Measurements from ENCODE around the gene BBC3.
A peak's percentile ranks its signal among the peaks of the same experiment; 100 is the strongest.

Gene BBC3

DNA sequence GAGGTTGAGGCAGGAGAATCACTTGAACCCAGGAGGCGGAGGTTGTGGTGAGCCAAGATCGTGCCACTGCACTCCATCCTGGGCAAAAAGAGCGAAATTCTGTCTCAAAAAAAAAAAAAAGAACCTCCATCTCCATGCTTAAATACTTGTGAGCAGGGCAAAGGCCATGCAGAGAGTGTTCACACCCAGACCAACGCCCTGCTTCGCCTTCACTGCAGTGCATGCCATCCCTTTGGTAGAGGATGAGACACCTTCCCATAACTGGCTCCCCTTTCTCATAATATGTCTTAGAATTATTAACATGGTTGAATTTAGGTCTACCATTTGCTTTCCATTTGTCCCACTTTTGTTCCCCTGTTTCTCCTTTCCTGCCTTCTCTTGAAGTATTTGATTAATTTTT is 15.4 kb downstream of the BBC3 start:
- Histone ChIP-seq H3K27ac (no peak overlapping the region), H3K4me3 (no peak overlapping the region)

DNA sequence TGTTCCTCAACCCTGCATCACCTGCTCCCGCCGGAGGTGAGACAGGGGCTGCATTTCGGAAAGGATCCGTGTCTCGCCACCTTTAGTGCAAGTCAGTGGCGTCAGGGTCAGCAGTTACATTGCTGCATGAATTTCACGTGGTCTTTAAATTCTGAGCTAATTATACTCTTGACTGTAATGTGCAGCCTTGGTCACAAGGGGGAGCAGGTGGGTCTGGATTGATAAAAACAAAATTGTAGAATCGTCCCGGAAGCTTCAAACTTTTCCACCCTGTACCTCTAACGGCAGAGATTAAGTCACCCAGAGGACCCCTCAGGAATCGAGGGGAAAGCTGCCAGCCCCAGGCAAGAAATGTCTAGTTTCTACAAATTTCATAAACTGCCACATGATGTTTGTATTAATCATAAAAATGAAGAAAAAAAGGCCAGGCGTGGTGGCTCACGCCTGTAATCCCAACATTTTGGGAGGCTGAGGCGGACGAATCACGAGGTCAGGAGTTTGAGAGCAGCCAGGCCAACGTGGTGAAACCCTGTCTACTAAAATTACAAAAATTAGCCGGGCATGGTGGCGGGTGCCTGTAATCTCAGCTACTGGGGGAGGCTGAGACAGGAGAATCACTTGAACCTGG is 20.2 kb downstream of the BBC3 start:
- Histone ChIP-seq H3K4me3 (no peak overlapping the region), H3K27ac (peak overlapping the region in 15 of 21 experiments; percentile 7 to 71 (median 52))

DNA sequence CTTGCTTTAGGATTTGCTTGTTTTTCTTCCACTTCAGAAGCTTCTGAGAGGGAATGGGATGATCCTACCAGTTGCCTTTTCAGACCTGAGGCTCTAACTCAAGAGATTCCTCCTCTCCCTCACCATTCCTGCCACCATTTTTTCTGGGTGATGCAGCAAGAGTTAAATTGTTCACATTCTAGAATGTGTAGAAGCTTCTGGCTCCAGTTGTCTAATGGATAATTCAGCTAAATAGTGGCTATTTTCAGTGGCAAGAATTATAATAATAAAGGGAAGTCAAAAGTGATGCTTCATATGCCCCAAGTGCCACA is 20.9 kb downstream of the BBC3 start:
- peak overlapping the region in 3 of 21 experiments; percentile 17 to 60 (median 22) for H3K27ac ChIP-seq

DNA sequence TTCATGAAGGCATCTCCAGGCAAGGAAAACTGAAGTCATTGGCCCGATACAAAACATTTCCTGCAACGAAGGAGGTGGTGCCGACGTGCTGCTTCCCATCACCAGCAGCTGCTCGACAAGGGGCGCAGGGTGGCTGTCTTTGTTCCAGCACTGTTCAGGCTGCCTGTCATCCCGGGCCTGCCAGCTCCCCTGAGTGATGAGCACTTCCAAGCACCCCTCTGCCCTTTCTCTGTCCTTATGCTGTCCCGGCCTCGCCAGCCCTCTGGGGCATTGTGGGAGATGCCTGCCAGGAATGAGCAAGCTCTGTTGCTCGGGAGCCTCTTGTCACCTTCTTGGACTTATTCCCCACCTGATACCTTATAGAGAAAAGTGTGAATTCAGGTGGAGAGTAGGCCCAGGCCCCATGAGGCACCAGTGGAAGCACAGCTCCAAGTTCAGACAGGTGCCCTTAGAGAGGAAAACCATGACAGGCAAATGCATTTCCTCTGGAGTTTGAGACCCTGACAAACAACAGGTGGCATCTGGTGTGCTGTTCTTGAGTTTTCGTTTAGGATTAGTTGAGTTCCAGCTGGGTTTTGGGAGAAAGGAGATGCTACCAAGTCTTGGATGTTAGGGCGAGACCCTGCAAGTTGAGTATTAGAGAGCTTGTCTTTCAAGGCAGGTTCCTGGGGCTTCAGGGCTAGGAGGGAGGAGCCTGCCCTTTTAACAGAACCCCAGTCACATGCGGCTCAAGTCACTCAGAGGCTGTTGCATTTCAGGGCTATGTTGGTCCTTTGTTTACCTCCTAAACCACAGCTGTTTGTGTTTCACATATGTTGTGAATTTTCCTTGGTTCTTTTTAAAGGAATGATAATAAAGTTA is 21.4 kb downstream of the BBC3 start:
- peak overlapping the region in 1 of 21 experiments; percentile 22 for H3K27ac ChIP-seq
- H3K4me3 ChIP-seq = no peak overlapping the region

More for the DNA sequence above, 20.9 kb downstream of the BBC3 start:
- no peak overlapping the region for H3K4me3 ChIP-seq

DNA sequence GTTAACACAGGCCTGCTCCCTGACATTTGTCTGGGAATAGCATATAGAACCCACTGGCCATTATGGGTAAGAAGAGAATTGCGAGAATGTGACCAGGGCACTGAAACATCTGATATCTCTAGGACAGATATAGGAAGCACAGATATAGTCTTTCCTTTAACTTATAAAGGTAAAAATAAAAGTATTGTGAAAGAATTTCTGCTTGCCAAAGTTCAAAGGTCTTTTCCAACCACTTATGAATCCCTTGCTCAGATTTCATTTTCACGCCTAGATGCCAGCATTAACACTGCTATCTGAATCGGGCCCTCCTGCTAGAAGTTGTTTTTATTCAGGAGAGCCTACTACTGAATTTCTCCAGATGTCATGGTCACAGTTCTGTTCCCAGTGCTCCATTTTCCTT is 27.7 kb downstream of the BBC3 start:
- Histone ChIP-seq H3K27ac (peak overlapping the region in 1 of 21 experiments; percentile 47), H3K4me3 (no peak overlapping the region)

DNA sequence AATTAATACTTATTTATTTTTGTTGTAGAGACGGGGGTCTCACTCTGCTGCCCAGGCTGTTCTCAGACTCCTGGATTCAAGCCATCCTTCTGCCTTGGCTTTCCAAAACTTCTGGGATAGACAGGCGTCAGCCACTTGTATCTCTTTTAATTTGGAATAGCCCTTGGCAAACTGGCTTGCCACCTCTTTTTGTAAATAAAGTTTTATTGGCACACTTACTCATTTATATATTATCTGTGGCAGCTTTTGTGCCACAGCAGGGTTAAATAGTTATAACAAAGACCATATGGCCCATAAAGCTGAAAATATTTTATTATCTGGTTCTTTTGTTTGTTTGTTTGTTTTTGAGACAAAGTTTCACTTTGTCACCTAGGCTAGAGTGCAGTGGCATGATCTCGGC is 30.5 kb downstream of the BBC3 start:
- H3K27ac ChIP-seq = no peak overlapping the region
- H3K4me3 ChIP-seq = no peak overlapping the region

DNA sequence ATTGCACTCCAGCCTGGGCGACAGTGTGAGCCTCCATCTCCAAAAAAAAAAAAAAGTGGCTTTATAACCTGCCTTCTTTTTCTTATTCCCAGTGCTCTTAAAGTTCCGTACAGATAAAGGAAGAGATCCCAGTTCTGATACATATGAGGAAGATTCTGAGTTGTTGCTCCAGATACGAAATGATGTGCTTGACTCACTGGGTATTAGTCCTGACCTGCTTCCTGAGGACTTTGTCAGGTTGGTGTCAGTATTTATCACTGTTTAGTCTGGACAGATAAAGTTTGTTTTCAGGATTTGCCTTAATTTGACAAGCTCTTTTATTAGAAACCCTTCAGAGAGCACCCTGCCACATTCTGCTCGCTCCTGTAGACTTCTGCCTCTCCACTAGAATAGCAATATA is 33.9 kb downstream of the BBC3 start:
- Histone ChIP-seq H3K4me3 (no peak overlapping the region), H3K27ac (no peak overlapping the region)

DNA sequence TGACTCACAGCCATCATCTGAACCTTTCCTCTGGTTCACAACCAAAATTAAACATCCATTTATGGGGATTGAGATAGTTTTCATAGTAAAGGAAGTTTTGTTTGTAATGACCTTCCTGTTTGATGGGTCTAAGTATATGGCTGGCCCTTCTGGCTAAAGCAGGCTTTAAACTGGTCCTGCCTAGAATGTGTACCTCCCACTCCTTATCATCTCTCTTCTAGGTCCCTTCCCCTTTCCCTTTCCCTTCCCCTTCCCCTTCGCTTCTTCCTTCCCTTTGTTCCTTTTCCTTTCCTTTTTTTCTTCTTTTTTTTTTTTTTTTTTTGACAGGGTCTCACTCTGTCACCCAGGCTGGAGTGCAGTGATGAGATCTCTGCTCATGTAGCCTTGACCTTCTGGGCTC is 35.6 kb downstream of the BBC3 start:
- Histone ChIP-seq H3K4me3 (no peak overlapping the region), H3K27ac (no peak overlapping the region)

DNA sequence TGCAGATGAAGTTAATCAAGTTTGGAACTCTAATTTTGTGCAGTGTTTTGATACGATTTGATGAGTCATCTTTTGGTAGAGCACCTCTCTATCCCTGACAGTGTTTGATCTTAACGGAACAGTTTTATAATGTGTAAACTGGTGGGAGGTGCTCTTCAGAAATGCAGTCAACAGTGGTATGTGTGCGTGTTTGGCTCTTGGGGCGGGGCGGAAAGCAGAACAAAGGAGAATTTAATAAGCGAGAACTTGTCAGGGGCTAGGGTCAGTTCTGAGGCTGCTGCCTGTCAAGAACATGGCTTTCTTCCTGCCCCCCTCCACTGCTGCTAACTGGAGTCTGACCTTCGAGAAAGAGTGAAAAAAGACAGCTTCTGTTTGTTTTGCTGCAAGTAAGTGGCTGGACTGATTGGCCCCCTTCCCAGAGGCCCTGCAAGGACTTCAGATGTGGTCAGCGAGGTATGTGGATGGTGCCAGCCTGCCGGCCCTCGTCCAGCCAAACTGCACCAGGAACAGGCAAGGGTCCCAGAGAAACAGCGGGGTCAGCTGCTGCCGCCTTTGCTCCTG is 40.8 kb downstream of the BBC3 start:
- Histone ChIP-seq H3K4me3 (no peak overlapping the region), H3K27ac (peak overlapping the region in 19 of 21 experiments; percentile 2 to 80 (median 68))

DNA sequence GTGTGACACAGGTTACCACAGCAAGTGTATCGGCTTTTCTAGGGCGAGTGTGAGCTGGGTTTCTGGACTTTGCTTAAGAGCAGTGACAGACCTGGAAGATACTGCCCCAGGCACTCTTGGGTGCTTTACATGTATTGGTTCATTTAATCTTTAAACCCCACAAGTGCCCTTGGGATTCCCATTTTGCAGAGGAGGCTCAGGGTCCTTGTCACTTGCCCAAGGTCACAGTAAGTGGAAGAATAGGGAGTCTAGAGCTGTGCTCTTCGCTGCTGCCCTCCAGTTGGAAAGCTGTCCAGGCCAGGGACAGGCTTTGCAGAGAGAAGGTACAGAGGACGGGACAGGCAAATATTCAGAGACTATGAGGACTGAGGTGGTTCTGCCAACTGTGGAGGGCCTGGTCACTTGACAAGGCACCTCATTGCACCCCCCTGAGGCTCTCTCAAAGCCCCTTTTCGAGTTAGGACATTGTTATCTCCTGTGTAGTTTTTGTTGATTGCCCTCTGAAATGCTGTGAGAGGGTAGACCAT is 42.4 kb downstream of the BBC3 start:
- no peak overlapping the region for H3K4me3 ChIP-seq
- H3K27ac ChIP-seq = peak overlapping the region in 8 of 21 experiments; percentile 1 to 80 (median 56)

DNA sequence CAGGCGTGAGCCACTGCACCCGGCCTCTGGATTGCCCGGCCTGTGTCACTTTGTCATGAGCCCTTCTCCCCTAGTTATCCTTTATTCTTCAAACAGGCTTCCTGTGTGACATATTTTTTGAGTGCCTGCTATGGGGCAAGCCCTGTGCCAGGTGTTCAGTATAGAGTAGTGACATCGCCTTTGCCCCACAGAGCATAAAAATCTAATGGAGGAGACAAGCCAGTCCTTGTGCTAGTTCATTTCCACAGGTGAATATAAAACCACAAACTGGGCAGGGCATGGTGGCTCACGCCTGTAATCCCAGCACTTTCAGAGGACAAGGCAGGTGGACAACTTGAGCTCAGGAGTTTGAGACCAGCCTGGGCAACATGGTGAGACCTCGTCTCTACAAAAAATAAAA is 43.2 kb downstream of the BBC3 start:
- no peak overlapping the region for H3K4me3 ChIP-seq
- peak overlapping the region in 4 of 21 experiments; percentile 29 to 86 (median 70) for H3K27ac ChIP-seq

DNA sequence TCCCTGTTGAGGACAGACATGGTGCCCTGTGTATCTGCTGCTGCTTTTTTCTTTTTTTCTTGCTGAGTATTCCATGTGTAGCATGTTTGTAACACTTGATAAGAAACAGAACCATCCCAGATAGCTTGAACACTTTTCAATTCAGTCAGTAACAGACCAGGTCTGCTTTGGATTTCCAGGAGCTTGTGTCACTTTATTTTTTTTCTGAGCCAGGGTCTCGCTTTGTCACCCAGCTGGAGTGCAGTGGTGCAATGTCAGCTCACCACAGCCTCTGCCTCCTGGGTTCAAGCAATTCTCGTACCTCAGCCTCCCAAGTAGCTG is 43.7 kb downstream of the BBC3 start:
- H3K4me3 ChIP-seq = no peak overlapping the region
- peak overlapping the region in 6 of 21 experiments; percentile 41 to 86 (median 64) for H3K27ac ChIP-seq

DNA sequence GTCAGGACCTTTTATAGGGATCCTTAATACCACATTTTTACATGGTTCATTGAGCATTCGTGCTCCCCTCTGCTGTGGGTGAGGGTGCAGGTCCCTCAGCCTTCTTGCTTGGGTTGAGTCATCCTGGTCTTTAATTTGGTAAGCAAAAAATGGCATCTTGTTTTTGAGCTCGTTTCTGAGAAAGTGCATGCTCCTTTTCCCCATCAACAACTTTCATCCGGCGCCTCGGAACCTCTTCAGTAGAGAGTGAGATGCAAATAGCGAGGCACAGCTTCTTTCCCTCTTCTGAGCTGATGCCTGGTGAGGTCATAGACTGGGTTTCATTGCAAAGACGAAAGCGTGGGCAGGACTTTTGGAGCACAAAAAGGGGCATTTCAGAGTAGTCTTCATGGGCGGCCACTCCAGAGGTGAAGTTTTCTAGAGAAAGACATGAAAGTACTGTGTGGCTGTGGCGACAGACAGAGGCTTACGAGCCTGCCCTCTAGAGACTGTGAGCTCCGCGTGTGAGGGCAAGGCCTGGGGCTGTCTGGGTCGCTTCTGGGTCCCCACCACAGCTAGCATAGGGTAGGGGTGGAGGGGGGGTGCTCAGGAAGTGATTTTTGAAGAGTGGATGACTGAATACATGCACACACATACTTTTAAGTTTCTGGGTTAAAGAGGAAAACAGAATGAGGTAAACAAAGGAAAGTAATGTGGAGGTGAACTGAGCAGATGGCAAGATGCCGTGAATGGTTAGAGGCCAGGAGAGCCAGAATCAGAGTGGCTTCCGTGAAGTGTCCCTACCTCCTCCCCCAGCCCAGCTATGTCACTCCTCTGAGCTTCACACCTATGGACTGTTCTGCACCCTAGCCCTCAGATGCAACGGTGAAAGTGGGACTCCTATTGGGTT is 44.3 kb downstream of the BBC3 start:
- H3K4me3 ChIP-seq = no peak overlapping the region
- peak overlapping the region in 10 of 21 experiments; percentile 16 to 86 (median 43) for H3K27ac ChIP-seq

DNA sequence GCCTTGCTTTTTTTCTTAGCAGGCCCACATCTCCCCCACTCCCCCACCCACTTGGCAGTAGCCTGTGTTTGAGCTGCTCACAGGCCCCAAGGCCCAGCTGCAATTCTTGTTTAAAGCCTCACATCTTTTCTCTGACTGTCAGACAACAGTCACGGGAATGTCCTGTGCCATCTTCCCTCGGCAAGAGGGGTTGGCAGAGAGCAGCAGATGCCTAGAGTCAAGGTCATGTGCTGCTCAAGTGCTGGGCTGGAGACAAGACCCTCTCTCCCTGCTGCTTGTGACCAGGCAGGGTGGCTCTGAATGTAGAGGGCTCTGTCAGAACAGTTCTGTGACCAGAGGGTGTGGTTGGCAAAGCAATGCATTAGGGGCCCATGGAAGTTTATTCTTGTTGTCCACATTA is 47.4 kb downstream of the BBC3 start:
- peak overlapping the region in 4 of 21 experiments; percentile 25 to 65 (median 55) for H3K27ac ChIP-seq
- H3K4me3 ChIP-seq = no peak overlapping the region

DNA sequence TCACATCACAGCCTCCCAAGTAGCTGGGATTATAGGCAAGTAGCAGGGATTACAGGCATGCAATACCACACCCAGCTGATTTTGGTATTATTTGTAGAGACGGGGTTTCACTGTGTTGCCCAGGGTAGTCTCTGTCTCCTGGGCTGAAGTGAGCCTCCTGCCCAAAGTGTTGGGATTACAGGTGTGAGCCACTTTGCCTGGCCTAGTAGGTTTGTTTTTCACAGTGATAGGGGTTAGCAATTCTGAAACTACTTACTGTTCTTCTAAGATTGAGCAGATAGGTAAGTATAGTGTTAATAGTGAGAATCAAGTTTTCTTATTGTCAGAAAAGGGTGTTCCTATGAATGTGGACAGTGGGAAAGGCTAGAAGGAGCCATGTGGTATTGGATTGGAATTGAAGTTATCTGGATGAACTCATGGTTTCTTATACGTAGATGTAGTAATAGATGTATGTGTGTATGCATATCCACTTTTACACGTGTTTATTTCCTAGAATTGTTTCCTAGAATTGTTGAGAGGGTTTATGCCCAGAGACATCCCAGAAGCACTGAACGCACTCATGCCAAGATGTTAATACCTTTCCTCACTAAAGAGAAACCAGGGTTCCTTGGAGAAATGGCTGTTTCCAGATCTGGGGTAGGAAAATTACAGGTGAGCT is 51.2 kb downstream of the BBC3 start:
- H3K4me3 ChIP-seq = no peak overlapping the region
- peak overlapping the region in 1 of 21 experiments; percentile 24 for H3K27ac ChIP-seq

DNA sequence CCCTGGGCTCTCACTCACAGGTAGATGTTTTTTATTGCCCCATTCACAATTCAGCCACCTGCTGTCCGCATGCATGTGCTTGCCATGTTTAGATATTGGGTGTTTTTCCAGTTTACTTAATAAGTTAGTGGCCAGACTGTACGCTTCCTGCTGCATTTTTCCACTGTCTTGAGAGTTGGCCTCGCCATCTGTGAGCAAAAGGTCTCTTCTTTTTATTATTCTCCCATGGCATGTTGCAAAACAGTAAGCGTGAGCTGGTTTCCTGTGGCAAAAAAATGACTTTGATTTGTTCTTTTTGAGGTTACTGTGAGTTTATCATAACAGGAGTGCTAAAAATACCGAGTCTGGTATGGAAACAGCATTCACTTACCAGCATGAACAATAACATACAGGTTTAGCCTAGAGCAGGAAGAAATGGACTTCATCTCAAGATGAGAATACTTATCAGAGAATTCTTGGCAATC is 54.3 kb downstream of the BBC3 start:
- peak overlapping the region in 12 of 21 experiments; percentile 4 to 86 (median 51) for H3K27ac ChIP-seq
- no peak overlapping the region for H3K4me3 ChIP-seq

DNA sequence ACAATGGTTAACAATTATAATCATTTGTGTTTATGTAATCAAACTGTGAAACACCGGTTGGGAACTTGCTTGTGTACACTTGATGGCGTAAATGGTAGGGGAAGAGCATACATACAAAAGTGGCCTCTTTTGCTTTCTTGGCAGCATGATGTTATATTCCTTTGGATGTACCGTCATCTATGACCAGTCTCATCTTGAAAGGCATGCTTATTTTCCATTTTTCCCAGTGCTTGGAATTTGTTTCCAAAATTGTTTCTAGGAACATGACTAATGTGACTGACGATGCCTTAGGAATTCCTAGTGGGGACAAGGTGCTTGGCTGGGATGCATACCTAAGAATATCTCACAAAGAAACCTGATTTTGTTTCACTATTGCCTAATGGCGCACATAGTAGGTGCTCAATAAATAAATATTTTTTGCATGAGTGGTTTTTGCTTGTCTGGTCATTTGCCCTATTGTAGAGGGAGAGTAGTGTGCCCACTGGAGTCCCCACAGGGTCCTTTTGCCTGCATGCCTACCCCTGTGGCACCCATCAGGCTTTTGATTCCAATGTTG is 54.9 kb downstream of the BBC3 start:
- Histone ChIP-seq H3K27ac (peak overlapping the region in 8 of 21 experiments; percentile 21 to 86 (median 58)), H3K4me3 (no peak overlapping the region)

DNA sequence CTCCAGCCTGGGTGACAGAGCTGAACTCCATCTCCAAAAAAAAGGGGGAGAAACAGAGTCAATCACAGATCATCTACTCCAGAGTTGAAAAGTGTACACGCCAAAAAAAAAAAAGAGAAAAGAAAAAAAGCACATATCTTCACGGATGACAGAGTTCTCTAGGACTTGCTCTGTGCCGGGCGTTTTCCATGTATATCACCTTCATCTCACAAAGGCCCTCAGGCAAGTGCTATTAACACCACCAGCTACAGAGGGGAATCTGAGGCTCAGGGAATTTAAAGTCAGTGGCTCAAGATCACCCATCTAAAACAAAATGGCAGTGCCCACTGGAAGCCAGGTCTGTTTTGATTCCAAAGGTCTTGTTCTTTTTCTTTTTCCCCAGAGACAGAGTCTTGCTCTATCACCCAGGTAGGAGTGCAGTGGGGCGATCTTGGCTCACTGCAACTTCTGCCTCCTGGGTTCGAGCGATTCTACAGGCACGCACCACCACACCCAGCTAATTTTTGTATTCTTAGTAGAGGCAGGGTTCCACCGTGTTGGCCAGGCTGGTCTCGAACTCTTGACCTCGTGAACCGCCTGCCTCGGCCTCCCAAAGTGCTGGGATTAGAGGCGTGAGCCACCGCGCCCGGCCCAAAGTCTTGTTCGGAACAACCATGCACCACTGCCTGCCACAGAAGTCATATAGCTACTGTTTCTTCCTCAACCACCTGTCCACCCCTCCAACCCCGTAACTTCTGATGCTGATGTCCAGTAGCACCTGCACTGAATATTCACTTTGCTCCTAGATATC is 58.1 kb downstream of the BBC3 start:
- peak overlapping the region in 1 of 21 experiments; percentile 29 for H3K27ac ChIP-seq

More for the DNA sequence above, 58.1 kb downstream of the BBC3 start:
- no peak overlapping the region for H3K4me3 ChIP-seq
